Spleen (tissue), 11 donors: Measurements from ENCODE around the gene VEPH1. TPM values are rescaled to one million over a fixed set of nuclear protein-coding genes. Genes with fewer than 3 reads are reported as not detected.

Source experiments
- DNase-seq: peaks from one replicate; pipeline ENCODE4 v3.0.0-alpha.2; 2020
- H3K27ac ChIP-seq, 8 donors: fragments of 200-600 bp; sonication (generic) in 7 of 8; 1 replicate in 4 of 8; 2 replicates in 4 of 8; pipeline versions ENCODE4 v1.5.0 to v1.8.0; 2016 to 2021; ENCODE audit warnings: inconsistent platforms in 4 of 8, mild to moderate bottlenecking in 4 of 8, moderate library complexity in 1 of 8
- H3K27me3 ChIP-seq, 7 donors: fragments of 200-600 bp; sonication (generic) in 6 of 7; replicated peaks in 1 of 7; 1 replicate in 4 of 7; 2 replicates in 3 of 7; pipeline versions ENCODE4 v1.5.0 to v1.8.0; 2016 to 2021; ENCODE audit warnings: inconsistent platforms in 3 of 7, mild to moderate bottlenecking in 1 of 7
- H3K36me3 ChIP-seq, 6 donors: fragments of 200-600 bp; sonication (generic) in 5 of 6; 1 replicate in 4 of 6; 2 replicates in 2 of 6; pipeline versions ENCODE4 v1.5.0 to v1.8.0; 2016 to 2021; ENCODE audit warnings: inconsistent platforms in 2 of 6
- H3K4me1 ChIP-seq, 6 donors: fragments of 200-600 bp; sonication (generic) in 5 of 6; 1 replicate in 3 of 6; 2 replicates in 3 of 6; pipeline versions ENCODE4 v1.5.0 to v1.8.0; 2016 to 2021; ENCODE audit warnings: inconsistent platforms in 3 of 6
- H3K4me3 ChIP-seq, 8 donors: fragments of 200-600 bp; sonication (generic) in 7 of 8; 1 replicate in 4 of 8; 2 replicates in 4 of 8; pipeline versions ENCODE4 v1.5.0 to v1.8.0; 2016 to 2021; ENCODE audit warnings: inconsistent platforms in 4 of 8, mild to moderate bottlenecking in 4 of 8, moderate library complexity in 2 of 8
- H3K9me3 ChIP-seq, 8 donors: fragments of 200-600 bp; sonication (generic) in 7 of 8; 1 replicate in 4 of 8; 2 replicates in 4 of 8; pipeline versions ENCODE4 v1.5.0 to v1.8.0; 2016 to 2021; ENCODE audit warnings: inconsistent platforms in 4 of 8
- CTCF ChIP-seq, 11 experiments: fragments of 200-600 bp in 7 of 11; fragments of 450-650 bp in 4 of 11; sonication (generic) in 4 of 11; IDR thresholded peaks in 8 of 11; conservative IDR thresholded peaks in 3 of 11; 1 replicate in 7 of 11; 2 replicates in 4 of 11; pipeline versions ENCODE4 v1.4.0 to v1.8.0; 2016 to 2021; ENCODE audit warnings: antibody characterized with exemption in 11 of 11, inconsistent platforms in 4 of 11, mild to moderate bottlenecking in 1 of 11
- POLR2A ChIP-seq, 3 donors: fragments of 450-650 bp; IDR thresholded peaks; one replicate each; pipeline ENCODE4 v1.5.1; 2017; ENCODE audit warnings: antibody characterized with exemption in 3 of 3, mild to moderate bottlenecking in 1 of 3
- POLR2AphosphoS5 ChIP-seq, 3 donors: sonication (generic); formaldehyde crosslinking; IDR thresholded peaks; one replicate each; pipeline ENCODE4 v1.5.1; 2017; ENCODE audit warnings: antibody characterized with exemption in 3 of 3
- WGBS, 5 donors: extraction: QIAGEN DNeasy Blood & Tissue Kit in 3 of 5; methylation state at CpG; one replicate each; pipeline versions ENCODE4 v1.1.5 to v1.1.7; 2013 to 2018; 5-methylcytosine and 5-hydroxymethylcytosine counted together
- intact Hi-C: fragments of 100-400 bp; cut with DNase I; formaldehyde crosslinking; loops from one replicate; pipeline ENCODE4 v1.15.0; 2023; ENCODE audit warnings: low total_unique reads
- polyA plus RNA-seq, 3 donors: library from polyadenylated mRNA; stranded (reverse); fragments of 200-250 nt; gene quantifications; one replicate each; pipeline ENCODE4 v1.2.1, GENCODE V29; 2013
- total RNA-seq, 7 donors: library from RNA; depleted of rRNA in 3 of 7; stranded (reverse); fragments of >200 nt in 3 of 7; fragmentation: NEBNext Ultra II Directional in 4 of 7; extraction: Animal tissue kit (Norgen Biotek cat#: 25700) in 4 of 7; gene quantifications; one replicate each; pipeline versions ENCODE4 v1.1.0 to v1.2.1, GENCODE V29; 2016 to 2021
- donor health status: healthy with polysubstance abuse.
- donor health status: DM: no; HTN: no; CAD: no; lungs with moderate emphysema.
- donor health status: DM: no; HTN: no; CAD: no.
- donor health status: Bipolar disorder and iron deficiency.
- donor health status: healthy.
- donor health status: DM: no; HTN: no; CAD: no.
- donor health status: DM: yes; HTN: yes; CAD: no.

Gene VEPH1
- total and polyA plus RNA-seq, 10 donors: 0.26 to 19.6 (median 5.8) TPM

GRCh38 chr3:157238457-157238856, 264.8 kb downstream of the VEPH1 start:
- WGBS, 5 donors: 90 to 100% (median 95%) methylated on average over 1 of the region's 1 CpG
- Histone ChIP-seq H3K27ac (no peak overlapping the region), H3K36me3 (no peaks in the 10 kb centered on the region), H3K27me3 (no peaks in the 10 kb centered on the region), H3K9me3 (no peaks in the 10 kb centered on the region), H3K4me3 (no peak overlapping the region), H3K4me1 (peaks cover 0 to 15% (median 5%) of the 10 kb centered on the region in 6 donors)
- no peak for DNase-seq
- intact Hi-C loops: no loop called here
- TF ChIP-seq POLR2A (IDR thresholded peaks at IDR 0.05): no peak
- no peak for TF ChIP-seq POLR2AphosphoS5 (IDR thresholded peaks at IDR 0.05)
- TF ChIP-seq CTCF (IDR thresholded peaks at IDR 0.05 in 8 of 11, conservative IDR thresholded peaks at IDR 0.05 in 3 of 11): no peak

GRCh38 chr3:157237886-157238285, 265.3 kb downstream of the VEPH1 start:
- Histone ChIP-seq H3K4me3 (no peak overlapping the region), H3K36me3 (no peaks in the 10 kb centered on the region), H3K27ac (no peak overlapping the region), H3K9me3 (no peaks in the 10 kb centered on the region), H3K27me3 (no peaks in the 10 kb centered on the region), H3K4me1 (peaks cover 0 to 15% (median 5%) of the 10 kb centered on the region in 6 donors)
- WGBS, 5 donors: 66 to 87% (median 81%) methylated on average over 3 of the region's 3 CpGs
- DNase-seq: no peak
- intact Hi-C loops: no loop called here
- TF ChIP-seq POLR2A (IDR thresholded peaks at IDR 0.05) (no peak), CTCF (IDR thresholded peaks at IDR 0.05 in 8 of 11, conservative IDR thresholded peaks at IDR 0.05 in 3 of 11) (no peak), POLR2AphosphoS5 (IDR thresholded peaks at IDR 0.05) (no peak)

- H3K9me3 ChIP-seq: no peaks in the 10 kb centered on the region
- intact Hi-C loops: no loop called here
- H3K27ac ChIP-seq: no peak overlapping the region
- H3K4me3 ChIP-seq: no peak overlapping the region
- no peaks in the 10 kb centered on the region for H3K27me3 ChIP-seq
- TF ChIP-seq POLR2A (IDR thresholded peaks at IDR 0.05): no peak
- H3K4me1 ChIP-seq: peaks cover 0 to 13% (median 5%) of the 10 kb centered on the region in 6 donors
- 92 to 100% (median 95%) methylated on average over 2 of the region's 2 CpGs for WGBS, 5 donors
- DNase-seq: no peak
- no peaks in the 10 kb centered on the region for H3K36me3 ChIP-seq
These were observed 267.9 kb downstream of the VEPH1 start for GRCh38 chr3:157235291-157235690.

GRCh38 chr3:157233923-157234322, 269.3 kb downstream of the VEPH1 start:
- Histone ChIP-seq H3K27me3 (no peaks in the 10 kb centered on the region), H3K9me3 (no peaks in the 10 kb centered on the region), H3K4me1 (peaks cover 0 to 2% (median under 1%) of the 10 kb centered on the region in 6 donors), H3K36me3 (no peaks in the 10 kb centered on the region), H3K27ac (no peak overlapping the region), H3K4me3 (no peak overlapping the region)
- WGBS, 5 donors: 89 to 98% (median 95%) methylated on average over 5 of the region's 5 CpGs
- intact Hi-C loops: no loop called here
- DNase-seq: no peak
- TF ChIP-seq POLR2A (IDR thresholded peaks at IDR 0.05) (no peak), CTCF (IDR thresholded peaks at IDR 0.05 in 8 of 11, conservative IDR thresholded peaks at IDR 0.05 in 3 of 11) (no peak), POLR2AphosphoS5 (IDR thresholded peaks at IDR 0.05) (no peak)

- H3K36me3 ChIP-seq: no peaks in the 10 kb centered on the region
- DNase-seq: no peak
- H3K4me3 ChIP-seq: no peak overlapping the region
- no peak overlapping the region for H3K27ac ChIP-seq
- H3K4me1 ChIP-seq: no peaks in the 10 kb centered on the region
- no peaks in the 10 kb centered on the region for H3K27me3 ChIP-seq
- no peak for TF ChIP-seq POLR2A (IDR thresholded peaks at IDR 0.05)
- TF ChIP-seq CTCF (IDR thresholded peaks at IDR 0.05 in 8 of 11, conservative IDR thresholded peaks at IDR 0.05 in 3 of 11): no peak
- TF ChIP-seq POLR2AphosphoS5 (IDR thresholded peaks at IDR 0.05): no peak
- intact Hi-C loops: no loop called here
- no peaks in the 10 kb centered on the region for H3K9me3 ChIP-seq
- 89 to 98% (median 92%) methylated on average over 3 of the region's 3 CpGs for WGBS, 5 donors
These were observed 271.1 kb downstream of the VEPH1 start for GRCh38 chr3:157232141-157232540.
